Eye (tissue), 1 donor: ENCODE results near the gene HOXA3.

Source experiments
- DNase-seq: peaks from one replicate; pipeline ENCODE4 v3.0.0-alpha.2; 2015

The HOXA3 gene

GRCh38 chr7:27126596-27127327 lies 25.6 kb downstream of the HOXA3 start:
- no peak for DNase-seq

GRCh38 chr7:27125986-27126394 lies 26.4 kb downstream of the HOXA3 start:
- DNase-seq, result no peak

GRCh38 chr7:27124902-27125689 lies 27.3 kb downstream of the HOXA3 start:
- no peak for DNase-seq

- no peak for DNase-seq
These were observed 28.1 kb downstream of the HOXA3 start for GRCh38 chr7:27124096-27124901.

- no peak for DNase-seq
These were observed 28.8 kb downstream of the HOXA3 start for GRCh38 chr7:27123477-27124053.

- peak; percentile 30 for DNase-seq
These were observed 29.3 kb downstream of the HOXA3 start for GRCh38 chr7:27123007-27123476.

- no peak for DNase-seq
These were observed 30.1 kb downstream of the HOXA3 start for GRCh38 chr7:27122077-27122910.

- no peak for DNase-seq
These were observed 30.7 kb downstream of the HOXA3 start for GRCh38 chr7:27121684-27122076.

- DNase-seq, result no peak
These were observed 32.9 kb downstream of the HOXA3 start for GRCh38 chr7:27119412-27119911.

GRCh38 chr7:27118580-27118979 lies 33.8 kb downstream of the HOXA3 start:
- DNase-seq, result no peak

GRCh38 chr7:27117887-27118491 lies 34.4 kb downstream of the HOXA3 start:
- no peak for DNase-seq

- no peak for DNase-seq
These were observed 35.2 kb downstream of the HOXA3 start for GRCh38 chr7:27116962-27117886.

GRCh38 chr7:27116031-27116961 lies 36.1 kb downstream of the HOXA3 start:
- DNase-seq, result peak; percentile 53

- peak; percentile 57 for DNase-seq
These were observed 37.0 kb downstream of the HOXA3 start for GRCh38 chr7:27115221-27116026.

- peak; percentile 54 for DNase-seq
These were observed 37.5 kb downstream of the HOXA3 start for GRCh38 chr7:27114881-27115220.

GRCh38 chr7:27113991-27114769 lies 38.2 kb downstream of the HOXA3 start:
- peak; percentile 55 for DNase-seq
